KMS-11 (cell line): Measurements from ENCODE around the gene ZBTB6.

Experiments
- H2AFZ ChIP-seq: fragments of 200-600 bp; sonication (generic); 2 replicates; pipeline ENCODE4 v1.6.1; 2016; ENCODE audit warnings: antibody characterized with exemption, mixed run types, low read depth
- H3K27ac ChIP-seq: fragments of 200-600 bp; sonication (generic); 2 replicates; pipeline ENCODE4 v1.6.1; 2016; ENCODE audit warnings: mild to moderate bottlenecking, mixed run types
- H3K27me3 ChIP-seq: fragments of 200-600 bp; sonication (generic); 2 replicates; pipeline ENCODE4 v1.6.1; 2017; ENCODE audit warnings: mild to moderate bottlenecking, low read depth, mixed run types, moderate library complexity; ENCODE audit not compliant: insufficient read depth
- H3K36me3 ChIP-seq: fragments of 200-600 bp; sonication (generic); 2 replicates; pipeline ENCODE4 v1.6.1; 2017; ENCODE audit warnings: mild to moderate bottlenecking, mixed run types; ENCODE audit not compliant: insufficient read depth
- H3K4me1 ChIP-seq: fragments of 200-600 bp; sonication (generic); 2 replicates; pipeline ENCODE4 v1.6.1; 2016; ENCODE audit warnings: mild to moderate bottlenecking, low read depth, mixed run types; ENCODE audit not compliant: poor library complexity, severe bottlenecking
- H3K4me2 ChIP-seq: fragments of 200-600 bp; sonication (generic); 2 replicates; pipeline ENCODE4 v1.7.0; 2016; ENCODE audit warnings: mild to moderate bottlenecking, mixed run types
- H3K4me3 ChIP-seq: fragments of 200-600 bp; sonication (generic); IDR thresholded peaks from 2 replicates; pipeline ENCODE4 v1.6.1; 2017; ENCODE audit warnings: low read depth, low read length, mixed read lengths; ENCODE audit not compliant: insufficient read depth
- H3K79me2 ChIP-seq: fragments of 200-600 bp; sonication (generic); 2 replicates; pipeline ENCODE4 v1.6.1; 2016; ENCODE audit warnings: low read depth, mixed run types; ENCODE audit not compliant: insufficient read depth
- H3K9ac ChIP-seq: fragments of 200-600 bp; sonication (generic); 2 replicates; pipeline ENCODE4 v1.6.1; 2016; ENCODE audit warnings: mild to moderate bottlenecking, mixed run types
- H4K20me1 ChIP-seq: fragments of 200-600 bp; sonication (generic); 2 replicates; pipeline ENCODE4 v1.6.1; 2016; ENCODE audit warnings: mild to moderate bottlenecking, mixed run types; ENCODE audit not compliant: insufficient read depth
- TF ChIP-seq, protein P1 (sequence below): fragments of 200-600 bp; sonication (generic); conservative IDR thresholded peaks from 2 replicates; pipeline ENCODE4 v1.6.1; 2017; ENCODE audit warnings: low read depth, mild to moderate bottlenecking, antibody characterized with exemption, low read length, moderate library complexity, mixed read lengths

ZBTB6 gene

DNA sequence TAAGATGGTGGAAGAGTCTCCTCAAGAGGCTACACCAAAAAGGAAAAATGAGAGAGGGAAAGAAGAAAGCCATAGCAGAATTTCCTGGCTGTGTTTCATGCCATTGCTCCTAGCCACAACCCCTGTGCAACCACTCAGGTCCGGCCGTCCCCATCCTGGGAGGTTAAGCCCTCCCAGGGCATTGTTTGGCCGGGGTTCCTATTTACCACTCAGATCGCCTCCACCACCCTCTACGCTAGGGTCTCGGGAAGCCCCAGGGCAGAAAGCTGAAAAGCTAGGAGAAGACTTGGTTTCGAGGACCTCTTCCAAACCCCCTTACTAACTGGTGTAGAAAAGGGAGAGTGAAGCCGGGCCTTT lies 8.7 kb downstream of the ZBTB6 start:
- Histone ChIP-seq H2AFZ (peak overlapping the region; percentile 91), H3K4me2 (peak overlapping the region; percentile 82), H3K79me2 (peaks cover 50% of the 10 kb centered on the region), H4K20me1 (no peaks in the 10 kb centered on the region), H3K4me1 (peaks cover 30% of the 10 kb centered on the region), H3K27me3 (no peaks in the 10 kb centered on the region), H3K36me3 (no peaks in the 10 kb centered on the region), H3K4me3 (no peak overlapping the region), H3K9ac (peak overlapping the region; percentile 80), H3K27ac (peak overlapping the region; percentile 60)
- TF ChIP-seq, protein P1, sequence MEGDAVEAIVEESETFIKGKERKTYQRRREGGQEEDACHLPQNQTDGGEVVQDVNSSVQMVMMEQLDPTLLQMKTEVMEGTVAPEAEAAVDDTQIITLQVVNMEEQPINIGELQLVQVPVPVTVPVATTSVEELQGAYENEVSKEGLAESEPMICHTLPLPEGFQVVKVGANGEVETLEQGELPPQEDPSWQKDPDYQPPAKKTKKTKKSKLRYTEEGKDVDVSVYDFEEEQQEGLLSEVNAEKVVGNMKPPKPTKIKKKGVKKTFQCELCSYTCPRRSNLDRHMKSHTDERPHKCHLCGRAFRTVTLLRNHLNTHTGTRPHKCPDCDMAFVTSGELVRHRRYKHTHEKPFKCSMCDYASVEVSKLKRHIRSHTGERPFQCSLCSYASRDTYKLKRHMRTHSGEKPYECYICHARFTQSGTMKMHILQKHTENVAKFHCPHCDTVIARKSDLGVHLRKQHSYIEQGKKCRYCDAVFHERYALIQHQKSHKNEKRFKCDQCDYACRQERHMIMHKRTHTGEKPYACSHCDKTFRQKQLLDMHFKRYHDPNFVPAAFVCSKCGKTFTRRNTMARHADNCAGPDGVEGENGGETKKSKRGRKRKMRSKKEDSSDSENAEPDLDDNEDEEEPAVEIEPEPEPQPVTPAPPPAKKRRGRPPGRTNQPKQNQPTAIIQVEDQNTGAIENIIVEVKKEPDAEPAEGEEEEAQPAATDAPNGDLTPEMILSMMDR = no peak

DNA sequence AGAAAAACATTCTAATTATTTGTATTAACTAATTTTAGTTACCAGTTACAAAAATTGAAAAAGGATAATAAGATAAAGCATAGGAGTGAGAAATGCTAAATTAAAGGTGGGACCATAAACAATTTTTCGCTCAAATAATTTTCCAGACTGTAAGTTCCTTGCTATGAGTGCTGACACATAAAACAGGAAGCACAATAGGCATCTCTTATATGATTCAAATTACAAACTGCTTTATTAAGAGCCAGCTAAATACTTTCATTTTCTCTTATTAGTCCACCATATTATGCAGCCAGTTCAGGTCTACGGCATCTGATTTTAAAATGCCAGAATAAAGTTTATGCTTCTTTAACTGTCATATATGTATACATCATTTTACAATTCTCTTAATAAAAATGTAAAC lies 12.3 kb downstream of the ZBTB6 start:
- H3K27ac ChIP-seq = no peak overlapping the region

DNA sequence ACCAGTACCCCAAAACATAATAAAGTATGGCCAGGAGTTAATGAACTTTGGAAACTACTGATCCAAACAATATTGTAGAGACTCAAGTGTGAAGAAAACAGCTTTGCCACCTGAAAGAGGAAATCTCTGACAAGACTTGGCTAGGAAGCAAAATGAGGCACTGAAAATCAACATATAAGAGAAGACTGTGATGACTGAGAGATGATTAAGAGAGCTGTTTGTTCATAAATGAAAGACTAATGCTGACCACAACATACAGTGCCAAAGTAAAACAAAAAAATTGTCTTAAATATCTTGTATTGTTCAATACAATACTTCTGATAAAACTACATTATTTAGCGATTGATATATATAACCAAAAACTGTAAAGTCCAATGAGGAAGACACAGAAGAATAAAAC lies 15.2 kb downstream of the ZBTB6 start:
- Histone ChIP-seq H3K4me2 (no peak overlapping the region), H4K20me1 (no peaks in the 10 kb centered on the region), H3K9ac (no peak overlapping the region), H3K27me3 (no peaks in the 10 kb centered on the region), H3K4me1 (peaks cover 16% of the 10 kb centered on the region), H3K4me3 (no peak overlapping the region), H3K36me3 (peaks cover 3% of the 10 kb centered on the region; the same call in 1 of the 2 replicates), H3K79me2 (peaks cover 48% of the 10 kb centered on the region), H3K27ac (no peak overlapping the region), H2AFZ (no peak overlapping the region)
- TF ChIP-seq, protein P1 = no peak

More for the DNA sequence above, 12.3 kb downstream of the ZBTB6 start:
- H2AFZ ChIP-seq = no peak overlapping the region
- no peak overlapping the region for H3K4me3 ChIP-seq
- TF ChIP-seq, protein P1 = no peak
- H3K27me3 ChIP-seq = no peaks in the 10 kb centered on the region
- H3K79me2 ChIP-seq = peaks cover 66% of the 10 kb centered on the region
- no peak overlapping the region for H3K9ac ChIP-seq
- 0 out of 2 replicates have a peak, but pooled peaks cover 3% of the 10 kb centered on the region for H3K36me3 ChIP-seq
- peak overlapping the region; percentile 11; the same call in 1 of the 2 replicates for H3K4me2 ChIP-seq
- H3K4me1 ChIP-seq = peaks cover 30% of the 10 kb centered on the region
- no peaks in the 10 kb centered on the region for H4K20me1 ChIP-seq

DNA sequence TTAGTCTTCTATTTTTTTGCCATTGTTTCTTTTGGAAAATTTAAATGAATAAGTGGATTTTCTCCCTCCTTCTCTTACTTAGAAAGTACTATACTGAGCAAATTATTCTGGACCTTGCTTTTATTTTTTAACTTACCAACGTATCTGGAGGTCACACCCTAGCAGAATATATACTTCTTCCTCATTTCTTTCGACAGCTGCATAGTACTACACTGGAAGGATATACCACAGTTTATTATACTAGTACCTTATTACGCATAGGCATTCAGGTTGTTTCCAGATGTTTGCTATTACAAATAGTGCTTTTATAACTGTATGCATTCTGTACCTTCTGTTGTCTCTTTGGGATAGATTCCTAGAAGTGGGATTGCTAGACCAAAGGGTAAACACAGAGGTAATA lies 24.6 kb downstream of the ZBTB6 start:
- H3K4me3 ChIP-seq = no peak overlapping the region
- no peaks in the 10 kb centered on the region for H4K20me1 ChIP-seq
- no peaks in the 10 kb centered on the region for H3K4me1 ChIP-seq
- no peaks in the 10 kb centered on the region for H3K27me3 ChIP-seq
- H3K27ac ChIP-seq = no peak overlapping the region
- no peaks in the 10 kb centered on the region for H3K79me2 ChIP-seq
- no peak overlapping the region for H3K9ac ChIP-seq
- H3K4me2 ChIP-seq = no peak overlapping the region
- H3K36me3 ChIP-seq = no peaks in the 10 kb centered on the region; the same call in 1 of the 2 replicates
- H2AFZ ChIP-seq = no peak overlapping the region
- TF ChIP-seq, protein P1 = no peak
